Upper lobe of right lung (tissue), 1 donor: Measurements from ENCODE around the gene MAML1. TPM values are rescaled to one million over a fixed set of nuclear protein-coding genes. Genes with fewer than 3 reads are reported as not detected.

Source experiments
- ATAC-seq: fragments of 200-7000 bp; cut with Tn5 transposase; one replicate; pipeline ENCODE4 v1.9.1; 2020; ENCODE audit warnings: mild to moderate bottlenecking, moderate library complexity
- DNase-seq: peaks from one replicate; pipeline ENCODE4 v3.0.0-alpha.2; 2020
- H3K27ac ChIP-seq: fragments of 200-600 bp; one replicate; pipeline ENCODE4 v1.8.0; 2022
- H3K27me3 ChIP-seq: fragments of 200-600 bp; one replicate; pipeline ENCODE4 v1.8.0; 2022; ENCODE audit warnings: mild to moderate bottlenecking
- H3K36me3 ChIP-seq: fragments of 200-600 bp; one replicate; pipeline ENCODE4 v1.8.0; 2022
- H3K4me1 ChIP-seq: fragments of 200-600 bp; one replicate; pipeline ENCODE4 v1.8.0; 2022
- H3K4me3 ChIP-seq: fragments of 200-600 bp; one replicate; pipeline ENCODE4 v1.8.0; 2022; ENCODE audit warnings: mild to moderate bottlenecking
- H3K9me3 ChIP-seq: fragments of 200-600 bp; one replicate; pipeline ENCODE4 v1.8.0; 2022
- intact Hi-C: fragments of 100-400 bp; cut with DNase I; formaldehyde crosslinking; loops from one replicate; pipeline ENCODE4 v1.11.0; 2022
- total RNA-seq: library from RNA; stranded (reverse); fragmentation: NEBNext Ultra II Directional; extraction: Animal tissue kit (Norgen Biotek cat#: 25700); gene quantifications from one replicate; pipeline ENCODE4 v1.2.1, GENCODE V29; 2021
- TF ChIP-seq, protein P1 (sequence below): fragments of 200-600 bp; IDR thresholded peaks from one replicate; pipeline ENCODE4 v1.8.0; 2022; ENCODE audit warnings: antibody characterized with exemption
- donor health status: DM: no; HTN: yes; CAD: no; lungs with severe emphysema.

Gene MAML1
- total RNA-seq, 1 donor from 2014 or later = 24.4 TPM

DNA sequence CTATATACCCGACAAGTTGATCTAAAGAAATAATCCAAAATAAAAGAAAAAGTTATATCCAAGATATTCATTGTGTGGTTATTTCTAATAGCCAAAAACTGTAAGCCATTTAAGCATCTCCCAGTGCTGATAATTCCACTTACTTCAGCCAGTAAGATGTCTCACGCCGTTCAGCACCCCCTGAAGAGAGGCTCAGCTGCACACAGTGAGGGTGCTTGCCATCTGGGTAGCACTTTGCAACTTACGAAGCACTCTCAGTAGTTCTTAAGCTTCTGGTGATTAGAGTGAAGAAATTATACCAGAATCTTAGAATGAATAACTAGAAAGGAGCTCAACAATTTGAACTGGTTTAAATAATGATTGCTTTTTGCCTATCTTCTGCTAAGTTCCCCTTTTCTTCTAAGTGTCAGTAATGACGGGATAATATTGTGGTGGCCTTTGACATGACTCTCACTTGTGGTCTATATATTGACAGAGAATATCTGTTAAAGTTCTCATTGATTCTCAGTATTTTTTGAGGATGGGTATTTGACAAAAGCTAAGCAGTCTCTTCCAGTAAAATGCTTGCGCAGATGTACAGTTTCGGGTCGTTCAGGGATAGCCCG is 35.0 kb downstream of the MAML1 start:
- peaks cover 71% of the 10 kb centered on the region for H3K36me3 ChIP-seq
- DNase-seq = no peak
- no peak overlapping the region for H3K4me3 ChIP-seq
- intact Hi-C loops = no loop called here
- ATAC-seq = no peak
- TF ChIP-seq, protein P1, sequence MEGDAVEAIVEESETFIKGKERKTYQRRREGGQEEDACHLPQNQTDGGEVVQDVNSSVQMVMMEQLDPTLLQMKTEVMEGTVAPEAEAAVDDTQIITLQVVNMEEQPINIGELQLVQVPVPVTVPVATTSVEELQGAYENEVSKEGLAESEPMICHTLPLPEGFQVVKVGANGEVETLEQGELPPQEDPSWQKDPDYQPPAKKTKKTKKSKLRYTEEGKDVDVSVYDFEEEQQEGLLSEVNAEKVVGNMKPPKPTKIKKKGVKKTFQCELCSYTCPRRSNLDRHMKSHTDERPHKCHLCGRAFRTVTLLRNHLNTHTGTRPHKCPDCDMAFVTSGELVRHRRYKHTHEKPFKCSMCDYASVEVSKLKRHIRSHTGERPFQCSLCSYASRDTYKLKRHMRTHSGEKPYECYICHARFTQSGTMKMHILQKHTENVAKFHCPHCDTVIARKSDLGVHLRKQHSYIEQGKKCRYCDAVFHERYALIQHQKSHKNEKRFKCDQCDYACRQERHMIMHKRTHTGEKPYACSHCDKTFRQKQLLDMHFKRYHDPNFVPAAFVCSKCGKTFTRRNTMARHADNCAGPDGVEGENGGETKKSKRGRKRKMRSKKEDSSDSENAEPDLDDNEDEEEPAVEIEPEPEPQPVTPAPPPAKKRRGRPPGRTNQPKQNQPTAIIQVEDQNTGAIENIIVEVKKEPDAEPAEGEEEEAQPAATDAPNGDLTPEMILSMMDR = no peak
- H3K9me3 ChIP-seq = no peaks in the 10 kb centered on the region
- no peaks in the 10 kb centered on the region for H3K27me3 ChIP-seq
- no peak overlapping the region for H3K27ac ChIP-seq
- H3K4me1 ChIP-seq = peaks cover 33% of the 10 kb centered on the region

DNA sequence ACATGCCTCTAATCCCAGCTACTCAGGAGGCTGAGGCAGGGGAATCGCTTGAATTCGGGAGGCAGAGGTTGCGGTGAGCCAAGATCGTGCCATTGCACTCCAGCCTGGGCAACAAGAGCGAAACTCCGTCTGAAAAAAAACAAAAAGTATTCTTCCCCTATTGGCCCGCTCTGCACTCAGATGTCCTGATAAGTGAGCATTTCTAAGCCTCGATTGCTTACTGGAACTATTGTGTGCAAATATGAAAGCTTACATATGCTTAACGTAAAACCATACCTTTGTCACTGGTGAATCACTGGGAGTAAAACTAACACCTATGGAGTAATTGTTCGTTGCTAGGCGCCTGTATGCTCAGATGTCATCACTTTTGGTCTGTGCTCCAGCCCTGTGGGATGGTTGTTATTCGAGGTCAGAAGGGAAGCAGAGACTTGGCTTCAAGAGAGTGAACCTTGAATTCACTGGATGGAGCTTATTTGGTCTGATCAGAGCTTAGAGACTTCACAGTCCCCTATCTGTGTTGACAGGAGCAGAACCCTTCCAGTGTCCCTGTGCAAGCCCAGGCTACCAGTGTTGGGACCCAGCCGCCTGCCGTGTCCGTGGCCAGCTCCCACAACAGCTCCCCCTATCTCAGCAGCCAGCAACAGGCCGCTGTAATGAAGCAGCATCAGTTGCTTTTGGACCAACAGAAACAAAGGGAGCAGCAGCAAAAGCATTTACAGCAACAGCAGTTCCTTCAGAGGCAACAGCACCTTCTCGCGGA is 35.9 kb downstream of the MAML1 start:
- intact Hi-C loops = no loop called here
- H3K36me3 ChIP-seq = peaks cover 80% of the 10 kb centered on the region
- peaks cover 24% of the 10 kb centered on the region for H3K4me1 ChIP-seq
- H3K4me3 ChIP-seq = no peak overlapping the region
- no peak overlapping the region for H3K27ac ChIP-seq
- ATAC-seq (no peak), DNase-seq (no peak)
- no peaks in the 10 kb centered on the region for H3K27me3 ChIP-seq
- H3K9me3 ChIP-seq = no peaks in the 10 kb centered on the region
- TF ChIP-seq, protein P1 = no peak

GRCh38 chr5:179769271-179769670 is 36.6 kb downstream of the MAML1 start:
- peaks cover 88% of the 10 kb centered on the region for H3K36me3 ChIP-seq
- DNase-seq = no peak
- peaks cover 17% of the 10 kb centered on the region for H3K4me1 ChIP-seq
- no peaks in the 10 kb centered on the region for H3K9me3 ChIP-seq
- H3K27me3 ChIP-seq = no peaks in the 10 kb centered on the region
- peak; percentile 23 for ATAC-seq
- no peak overlapping the region for H3K27ac ChIP-seq
- intact Hi-C loops = no loop called here
- TF ChIP-seq, protein P1 = no peak
- H3K4me3 ChIP-seq = no peak overlapping the region

- TF ChIP-seq, protein P1 = no peak
- ATAC-seq (no peak), DNase-seq (no peak)
- intact Hi-C loops = no loop called here
- peaks cover 17% of the 10 kb centered on the region for H3K4me1 ChIP-seq
- no peak overlapping the region for H3K27ac ChIP-seq
- peaks cover 93% of the 10 kb centered on the region for H3K36me3 ChIP-seq
- H3K9me3 ChIP-seq = no peaks in the 10 kb centered on the region
- H3K4me3 ChIP-seq = no peak overlapping the region
- no peaks in the 10 kb centered on the region for H3K27me3 ChIP-seq
These were observed 37.2 kb downstream of the MAML1 start for GRCh38 chr5:179769796-179770195.

GRCh38 chr5:179771311-179771895 is 38.8 kb downstream of the MAML1 start:
- TF ChIP-seq, protein P1 = no peak
- no peaks in the 10 kb centered on the region for H3K27me3 ChIP-seq
- no peak overlapping the region for H3K4me3 ChIP-seq
- H3K36me3 ChIP-seq = peaks cover 98% of the 10 kb centered on the region
- intact Hi-C loops = no loop called here
- no peak for DNase-seq
- H3K9me3 ChIP-seq = no peaks in the 10 kb centered on the region
- H3K4me1 ChIP-seq = peaks cover 6% of the 10 kb centered on the region
- no peak overlapping the region for H3K27ac ChIP-seq
- ATAC-seq = no peak
